GM21367 (cell line): ENCODE results near the gene MROH2B.
"Not testable (repeated sequence)": the region's sequence is repeated elsewhere in the genome, so short reads cannot be mapped to it uniquely, and the experiment has no call there.

Experiments used
- ATAC-seq: cut with Tn5 transposase; IDR thresholded peaks from one replicate; pipeline ENCODE4 v1.9.1; 2021; ENCODE audit not compliant: unreplicated experiment

MROH2B gene

DNA sequence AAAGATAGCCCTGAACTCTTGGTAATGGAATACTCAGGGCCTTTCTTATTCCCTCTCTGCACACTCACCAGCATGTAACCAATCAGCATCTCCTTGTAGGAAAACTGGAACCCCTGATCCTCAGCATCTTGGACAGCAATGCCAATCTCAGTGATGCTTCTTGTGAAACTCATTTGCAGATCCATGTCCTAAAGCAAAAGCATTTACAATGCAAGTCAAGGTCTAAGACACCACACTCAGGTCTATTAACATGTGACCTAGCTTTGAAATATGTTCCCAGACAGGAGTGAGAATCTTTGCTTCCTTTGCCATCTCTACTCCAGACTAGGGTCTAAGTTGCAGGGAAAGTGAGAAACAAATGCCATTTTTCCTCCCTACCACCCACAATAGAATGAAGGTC lies 38.2 kb downstream of the MROH2B start:
- ATAC-seq = no peak

DNA sequence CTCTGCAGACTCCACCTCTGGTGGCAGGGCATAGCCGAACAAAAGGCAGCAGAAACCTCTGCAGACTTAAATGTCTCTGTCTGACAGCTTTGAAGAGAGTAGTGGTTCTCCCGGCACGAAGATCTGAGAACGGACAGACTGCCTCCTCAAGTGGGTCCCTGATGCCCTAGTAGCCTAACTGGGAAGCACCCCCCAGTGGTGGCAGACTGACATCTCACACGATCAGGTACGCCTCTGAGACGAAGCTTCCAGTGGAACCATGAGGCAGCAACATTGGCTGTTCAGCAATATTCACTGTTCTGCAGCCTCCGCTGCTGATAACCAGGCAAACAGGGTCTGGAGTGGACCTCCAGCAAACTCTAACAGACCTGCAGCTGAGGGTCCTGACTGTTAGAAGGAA lies 48.5 kb downstream of the MROH2B start:
- not testable (repeated sequence) for ATAC-seq

DNA sequence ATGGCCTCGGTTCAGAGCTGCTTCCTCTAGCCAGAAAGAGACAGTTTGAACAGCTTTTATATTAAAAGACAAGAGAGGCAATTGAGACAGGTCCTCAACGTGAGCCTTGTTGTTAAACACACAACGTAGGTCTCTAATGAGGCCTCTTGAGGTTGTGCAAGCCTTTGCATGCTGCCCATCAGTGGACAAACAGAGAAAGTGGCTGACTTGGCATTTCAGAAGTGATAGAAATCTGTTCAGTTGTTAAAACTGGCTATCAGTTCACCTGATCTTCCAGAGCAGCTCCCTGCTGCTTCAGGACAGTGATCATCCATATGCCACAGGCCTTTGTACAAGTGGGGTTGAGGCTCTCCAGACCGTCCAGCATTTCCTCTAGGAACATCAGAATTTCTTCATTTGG lies 58.8 kb downstream of the MROH2B start:
- no peak for ATAC-seq

DNA sequence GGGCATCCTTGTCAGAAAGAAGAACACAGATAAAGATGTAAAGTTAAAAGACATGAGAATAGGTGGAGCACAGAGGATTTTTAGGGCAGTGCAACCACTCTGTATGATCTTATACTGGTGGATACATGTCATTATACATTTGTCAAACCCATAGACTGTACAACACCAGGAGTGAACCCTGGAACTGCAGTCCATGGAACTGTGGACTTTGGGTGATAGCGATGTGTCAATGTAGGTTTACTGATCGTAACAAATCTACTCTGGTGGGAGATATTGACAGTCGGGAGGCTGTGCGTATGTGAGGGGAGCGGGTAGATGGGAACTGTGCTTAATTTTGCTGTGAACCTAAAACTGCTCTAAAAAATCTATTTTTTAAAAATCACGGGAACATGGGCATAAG lies 60.6 kb downstream of the MROH2B start:
- no peak for ATAC-seq

DNA sequence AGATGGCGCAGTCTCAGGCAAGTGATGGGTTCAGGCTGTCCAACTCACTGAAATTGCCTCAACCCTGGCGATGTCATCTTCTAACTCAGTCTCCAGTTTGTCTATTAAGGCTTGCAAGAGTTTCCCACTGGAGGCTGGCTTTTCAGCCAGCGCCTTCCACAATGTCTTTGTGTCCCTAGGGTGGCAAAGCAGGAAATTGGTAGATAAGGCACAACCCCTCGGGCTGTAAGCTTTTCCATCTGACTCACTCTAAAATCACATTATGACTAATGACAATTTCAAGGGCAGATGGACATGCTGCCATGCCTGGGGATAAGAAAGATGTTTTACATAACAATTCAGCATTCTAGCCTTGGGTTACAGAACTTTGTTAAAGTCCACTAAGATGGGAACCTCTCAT lies 61.9 kb downstream of the MROH2B start:
- ATAC-seq = no peak

DNA sequence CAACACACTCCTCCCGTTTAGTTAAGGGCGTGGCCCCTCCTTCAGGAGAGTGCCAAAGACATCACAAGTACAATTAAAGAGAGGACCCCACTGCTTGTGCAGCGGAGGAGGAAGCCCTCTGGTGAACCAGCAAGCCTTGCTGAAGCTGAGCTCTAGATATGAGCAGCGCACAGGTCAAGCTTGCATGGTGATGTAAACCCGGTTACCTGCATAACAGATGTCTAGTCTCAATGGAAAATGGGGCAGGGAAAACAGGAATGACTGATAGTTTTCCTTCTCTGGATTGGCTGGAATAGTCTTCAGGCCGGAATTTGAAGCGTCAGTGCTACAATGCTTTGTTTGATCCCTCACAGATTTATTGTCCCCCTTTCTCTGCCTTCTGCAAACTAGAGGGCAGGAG lies 66.2 kb downstream of the MROH2B start:
- no peak for ATAC-seq

DNA sequence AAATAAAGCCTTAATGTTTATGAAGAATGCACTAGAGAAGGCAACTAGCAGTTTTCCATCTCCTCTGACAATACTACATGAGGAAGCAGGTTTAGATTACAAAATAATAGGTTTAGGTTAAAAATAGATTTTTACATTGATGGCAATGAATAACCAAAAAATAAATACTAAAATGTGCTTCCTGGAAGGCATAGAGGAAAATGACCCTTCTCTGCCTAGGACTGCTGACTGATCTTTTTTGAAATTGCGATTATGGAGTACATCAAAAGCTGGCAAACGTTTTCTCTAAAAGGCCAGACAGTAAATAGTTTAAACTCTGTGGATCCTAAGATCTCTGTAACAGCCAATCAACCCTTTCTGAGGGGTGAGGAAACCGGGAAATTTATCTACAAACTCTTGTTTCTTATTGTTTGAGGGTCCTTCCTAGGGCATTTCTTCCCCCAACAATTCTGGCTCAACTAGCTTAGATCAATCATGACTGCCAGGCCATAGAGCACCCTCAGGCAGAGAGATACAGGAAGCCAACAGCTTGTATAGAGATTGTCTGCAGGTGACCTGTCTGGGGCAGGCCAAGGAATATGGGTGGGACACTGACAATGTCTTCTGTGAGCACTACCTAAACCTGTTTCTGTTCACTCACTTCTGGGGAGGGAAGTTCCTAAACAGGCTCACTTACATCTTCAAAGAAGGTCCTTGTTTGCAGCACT lies 67.3 kb downstream of the MROH2B start:
- no peak for ATAC-seq

DNA sequence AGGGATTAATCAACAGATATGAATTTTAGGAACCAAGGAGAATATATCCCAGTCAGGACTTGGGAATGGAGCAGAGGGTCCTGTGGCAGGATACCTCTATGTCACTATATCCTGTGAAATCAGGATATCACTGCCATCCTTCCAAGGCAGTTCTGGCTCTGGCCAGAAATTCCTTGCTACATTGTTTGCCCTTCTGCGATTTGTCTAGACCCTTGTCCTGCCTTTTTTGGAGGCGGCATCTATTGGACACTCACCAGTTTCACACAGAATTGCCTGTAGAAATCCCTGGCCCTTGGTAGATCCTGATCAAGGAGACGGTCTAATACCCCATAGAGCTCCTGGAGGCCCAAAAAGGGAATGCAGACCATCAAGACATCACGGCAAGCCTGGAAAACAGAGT lies 71.2 kb downstream of the MROH2B start:
- ATAC-seq = no peak

DNA sequence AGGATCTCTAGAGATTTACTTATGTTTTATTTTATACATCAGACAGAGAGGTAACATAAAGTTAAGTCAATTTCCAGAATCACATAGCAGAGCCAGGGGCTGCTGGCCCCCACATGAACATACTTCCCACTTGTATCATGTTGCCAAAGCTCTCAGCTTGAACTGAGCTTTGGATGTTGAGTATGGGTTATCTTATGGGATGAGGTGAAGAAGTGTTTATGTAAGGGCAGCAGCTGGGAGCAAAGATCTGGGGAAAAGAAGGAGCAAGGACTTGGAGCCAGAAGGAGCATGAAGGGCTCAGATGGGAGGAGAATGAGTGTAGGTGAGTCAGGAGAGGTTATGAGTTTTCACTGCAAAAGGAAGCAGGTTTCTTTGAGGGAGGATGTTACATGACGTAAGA lies 72.0 kb downstream of the MROH2B start:
- no peak for ATAC-seq

DNA sequence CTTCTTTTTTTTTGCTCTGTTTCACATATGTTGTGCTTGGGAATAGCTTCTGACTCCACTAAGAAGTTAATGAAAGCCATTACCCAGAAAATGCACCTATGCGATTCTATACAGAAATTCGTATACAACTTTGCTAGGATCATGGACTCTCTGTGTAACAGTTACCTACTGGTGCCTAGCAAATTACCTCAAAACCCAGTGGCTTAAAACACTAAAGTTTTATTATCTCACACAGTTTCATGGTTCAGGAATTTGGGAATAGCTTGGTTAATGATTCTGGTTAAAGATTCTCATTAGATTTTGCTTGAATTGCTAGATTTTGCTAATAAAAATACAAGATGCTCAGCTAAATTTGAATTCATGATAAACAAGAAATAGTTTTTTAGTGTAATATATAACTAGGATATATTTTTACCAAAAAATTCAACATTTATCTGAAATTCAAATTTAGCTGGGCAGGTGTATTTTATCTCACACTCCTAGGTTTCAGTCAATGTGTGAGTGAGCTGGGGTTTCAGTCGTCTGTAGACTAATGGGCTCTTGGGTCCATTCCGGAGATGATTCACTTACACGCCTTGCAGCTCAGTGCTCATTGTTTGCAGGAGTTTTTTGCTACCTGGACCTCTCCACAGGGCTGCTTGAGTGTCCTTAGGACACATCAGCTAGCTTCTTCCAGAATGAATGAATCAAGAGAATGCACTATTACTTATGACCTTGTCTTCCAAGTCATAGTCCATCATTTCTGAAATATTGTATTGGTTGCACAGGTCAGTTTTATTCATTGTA lies 75.1 kb downstream of the MROH2B start:
- no peak for ATAC-seq

DNA sequence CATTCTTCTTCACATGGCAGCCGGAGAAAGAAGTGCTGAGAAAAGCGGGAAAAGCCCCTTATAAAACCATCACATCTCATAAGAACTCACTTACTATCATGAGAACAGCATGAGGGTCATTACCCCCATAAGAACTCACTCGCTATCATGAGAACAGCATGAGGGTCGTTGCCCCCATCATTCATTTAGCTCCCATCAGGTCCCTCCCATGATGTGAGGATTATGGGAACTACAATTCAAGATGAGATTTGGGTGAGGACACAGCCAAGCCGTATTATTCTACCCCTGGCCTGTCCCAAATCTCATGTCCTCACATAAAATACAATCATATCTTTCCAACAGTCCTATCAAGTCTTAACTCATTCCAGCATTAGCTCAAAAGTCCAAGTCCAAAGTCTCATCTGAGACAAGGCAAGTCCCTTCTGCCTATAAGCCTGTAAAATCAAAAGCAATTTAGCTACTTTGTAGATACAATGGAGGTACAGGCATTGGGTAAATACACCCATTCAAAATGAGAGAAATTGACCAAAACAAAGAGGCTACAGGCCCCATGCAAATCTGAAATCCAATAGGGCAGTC lies 79.1 kb downstream of the MROH2B start:
- no peak for ATAC-seq

DNA sequence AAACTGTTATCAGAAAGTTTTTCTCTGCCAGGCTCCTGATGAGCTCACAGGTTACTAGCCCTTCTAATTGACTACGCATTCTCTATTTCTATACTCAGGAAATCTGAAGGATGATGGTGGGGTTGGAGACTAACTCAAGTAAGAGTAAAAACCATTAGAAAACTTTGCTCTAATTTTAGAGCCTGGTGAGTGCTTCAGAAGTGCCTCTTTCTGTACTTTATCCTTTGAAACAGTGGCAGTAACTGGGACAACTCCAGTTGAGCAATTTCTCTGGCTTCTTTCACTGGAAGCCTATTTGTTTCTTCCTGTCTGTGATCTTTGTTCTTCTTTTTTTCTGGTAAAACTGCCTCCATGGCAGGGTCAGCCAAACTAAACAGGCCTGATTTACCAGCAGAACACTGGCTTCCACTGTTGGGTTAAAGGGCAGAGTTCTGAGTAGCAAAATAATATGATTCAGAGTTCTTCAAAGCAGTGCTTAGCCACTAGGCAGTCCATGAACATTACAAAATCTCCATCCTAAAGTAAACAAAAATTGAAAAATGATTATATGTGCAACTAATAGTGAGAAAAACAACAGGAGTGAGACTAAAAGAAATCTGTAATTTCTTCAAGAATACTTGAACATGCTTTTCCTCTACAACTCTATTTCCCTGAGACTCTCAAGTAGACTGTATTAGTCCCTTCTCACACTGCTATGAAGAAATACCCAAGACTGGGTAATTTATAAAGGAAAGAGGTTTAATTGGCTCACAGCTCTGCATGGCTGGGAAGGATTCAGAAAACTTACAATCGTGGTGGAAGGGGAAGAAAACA lies 79.8 kb downstream of the MROH2B start:
- no peak for ATAC-seq

DNA sequence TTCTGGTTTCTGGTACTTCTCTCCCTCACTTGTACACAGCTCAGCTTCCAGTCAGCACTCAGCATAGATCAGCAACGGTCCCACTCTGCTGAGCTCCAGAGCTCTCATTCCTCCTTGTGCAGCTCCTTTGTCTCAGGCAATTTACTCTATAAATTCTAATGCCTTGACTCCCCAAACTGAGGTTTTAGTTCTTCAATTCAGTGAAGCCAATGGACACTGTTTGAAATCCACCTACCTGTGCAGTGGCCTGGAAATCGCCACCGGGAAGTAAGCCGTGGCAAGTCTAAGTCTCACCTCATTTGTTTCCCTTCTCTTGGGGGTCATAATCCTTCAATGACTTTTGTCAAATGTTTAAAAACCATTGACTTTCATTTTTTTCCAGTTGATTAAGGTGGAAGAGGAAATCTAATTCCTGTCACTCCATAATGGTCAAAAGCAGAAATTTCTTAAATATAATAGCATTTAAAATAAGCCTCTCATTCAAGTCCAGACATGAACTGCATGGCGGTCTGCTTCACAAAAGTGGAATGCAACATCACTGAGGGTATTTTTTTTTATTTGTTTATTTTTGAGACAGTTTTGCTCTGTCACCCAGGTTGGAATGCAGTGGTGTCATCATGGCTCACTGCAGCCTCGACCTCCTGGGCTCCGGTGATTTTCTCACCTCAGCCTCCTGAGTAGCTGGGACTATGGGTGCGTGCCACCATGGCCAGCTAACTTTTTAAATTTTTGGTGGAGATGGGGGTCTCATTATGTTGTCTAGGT lies 82.2 kb downstream of the MROH2B start:
- ATAC-seq = no peak

DNA sequence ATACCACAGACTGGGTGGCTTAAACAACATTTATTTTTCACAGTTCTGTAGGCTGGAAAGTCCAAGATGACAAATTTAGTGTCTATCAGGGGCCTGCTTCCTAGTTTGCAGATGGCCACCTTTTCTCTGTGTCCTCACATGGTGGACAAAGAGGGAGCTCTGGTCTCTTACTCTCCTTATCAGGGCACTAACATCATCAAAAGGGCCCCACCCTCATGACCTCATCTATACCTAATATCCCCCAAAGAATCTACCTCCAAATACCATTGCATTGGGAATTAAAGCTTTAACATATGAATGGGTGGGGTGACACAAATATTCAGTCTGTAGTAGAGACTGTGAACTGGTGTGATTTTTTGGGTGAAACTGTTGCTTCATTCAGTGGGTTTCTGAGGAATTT lies 83.8 kb downstream of the MROH2B start:
- ATAC-seq = no peak

DNA sequence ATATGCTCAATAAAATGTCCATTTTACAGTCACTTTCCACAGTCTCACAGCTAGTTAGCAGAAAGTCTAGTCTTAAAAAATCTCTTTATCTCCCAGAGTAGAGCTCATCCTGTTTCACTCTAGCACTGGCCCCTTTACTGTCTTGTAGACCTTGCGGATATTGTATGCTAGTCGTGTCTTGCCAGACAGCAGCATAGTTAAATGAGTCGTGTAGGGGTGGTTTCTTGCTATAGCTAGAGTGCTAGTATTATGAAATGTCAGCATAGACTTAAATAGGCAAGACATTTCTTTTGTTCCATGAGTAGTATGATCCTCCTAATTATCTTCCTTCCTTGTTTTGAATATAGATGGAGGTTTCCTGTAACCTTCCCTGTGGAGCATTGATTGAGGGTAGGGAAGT lies 84.5 kb downstream of the MROH2B start:
- ATAC-seq = no peak

DNA sequence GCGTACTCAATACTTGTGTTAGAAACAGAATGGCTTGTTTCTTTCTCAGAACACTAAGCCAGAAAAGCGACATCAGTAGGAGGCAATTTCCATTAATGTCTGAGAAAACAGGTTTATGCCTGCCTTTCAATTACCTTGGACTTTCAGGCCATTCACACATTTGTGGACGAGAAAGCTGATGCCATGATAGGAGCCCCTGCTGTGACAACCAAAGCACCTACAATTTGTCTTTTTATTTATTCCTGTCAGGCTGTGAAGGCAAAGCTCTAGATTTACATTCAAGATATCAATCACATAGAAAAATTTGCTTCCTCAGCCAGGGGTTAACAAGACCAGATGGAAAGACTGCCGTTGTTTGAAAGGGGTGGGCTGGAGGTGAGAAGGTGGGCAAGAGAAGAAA lies 85.6 kb downstream of the MROH2B start:
- no peak for ATAC-seq

DNA sequence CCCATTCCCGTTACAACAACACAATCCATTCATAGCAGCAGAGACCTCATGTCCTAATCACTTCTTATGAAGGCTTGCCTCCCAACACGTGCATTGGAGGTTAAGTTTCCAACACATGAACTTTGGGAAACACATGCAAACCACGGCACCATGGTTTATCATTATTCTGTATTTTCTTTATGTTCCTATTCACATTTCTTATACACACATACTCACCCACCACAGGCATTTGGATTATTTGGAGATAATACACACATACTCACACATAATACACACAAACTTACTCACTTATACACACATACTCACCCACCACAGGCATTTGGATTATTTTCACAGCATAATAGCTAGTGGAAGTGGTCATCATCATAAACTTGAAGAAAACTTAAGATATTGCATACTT lies 86.3 kb downstream of the MROH2B start:
- no peak for ATAC-seq

DNA sequence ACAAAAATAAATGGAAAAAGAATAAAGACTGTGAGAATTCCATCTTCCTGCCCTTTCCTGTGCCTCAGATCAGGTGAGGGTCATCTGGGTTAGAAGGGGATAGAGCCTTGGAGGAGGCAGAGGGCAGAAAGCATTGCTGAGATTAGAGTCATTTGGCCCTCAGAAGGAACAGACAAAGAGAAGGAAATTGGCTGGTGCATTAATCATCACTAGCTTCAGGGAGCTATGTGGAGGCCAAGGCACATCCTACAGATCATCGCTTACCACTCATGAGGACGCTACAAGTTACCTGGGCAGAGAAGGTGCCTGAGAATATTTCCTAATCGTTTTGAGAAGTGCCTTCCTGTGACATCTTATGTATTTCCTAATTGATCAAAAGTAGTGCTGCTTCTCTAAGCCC lies 87.4 kb downstream of the MROH2B start:
- no peak for ATAC-seq

DNA sequence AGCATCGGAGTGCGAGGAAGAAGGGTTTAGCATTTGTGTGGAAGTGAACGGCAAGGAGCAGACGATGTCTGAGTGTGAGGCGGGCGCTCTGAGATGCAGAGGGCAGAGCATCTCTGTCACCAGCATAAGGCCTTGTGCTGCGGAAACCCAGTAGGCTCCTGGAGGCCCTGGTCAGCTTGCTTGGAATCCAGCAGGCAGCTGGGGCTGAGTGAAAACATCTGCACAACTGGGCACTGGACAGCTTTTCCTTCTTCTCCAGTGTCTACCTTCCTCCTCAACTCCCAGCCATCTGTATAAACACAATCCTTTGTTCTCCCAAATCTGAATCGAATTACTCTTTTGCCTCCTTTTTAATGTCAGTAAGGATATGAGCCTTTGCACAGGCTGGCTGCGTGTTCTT lies 89.7 kb downstream of the MROH2B start:
- no peak for ATAC-seq

DNA sequence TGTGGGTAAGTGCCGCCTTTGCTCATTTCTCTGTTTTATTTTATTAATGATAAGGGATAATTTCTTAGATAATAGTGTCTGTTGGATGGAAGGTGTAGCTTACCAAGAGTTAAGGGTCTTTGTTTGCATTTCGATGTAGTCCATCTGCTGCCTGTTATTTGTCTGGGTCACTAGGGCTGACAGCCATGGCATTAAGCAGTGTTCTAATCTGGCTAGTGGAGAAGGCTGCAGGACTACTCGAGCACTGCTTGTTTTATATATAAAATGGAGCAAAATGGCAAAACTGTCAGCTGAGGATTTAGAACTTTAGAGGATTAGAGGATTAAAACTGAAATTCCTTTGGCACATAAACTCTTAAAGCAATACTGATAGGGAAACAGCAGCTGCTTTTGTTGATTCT lies 94.3 kb downstream of the MROH2B start:
- no peak for ATAC-seq

DNA sequence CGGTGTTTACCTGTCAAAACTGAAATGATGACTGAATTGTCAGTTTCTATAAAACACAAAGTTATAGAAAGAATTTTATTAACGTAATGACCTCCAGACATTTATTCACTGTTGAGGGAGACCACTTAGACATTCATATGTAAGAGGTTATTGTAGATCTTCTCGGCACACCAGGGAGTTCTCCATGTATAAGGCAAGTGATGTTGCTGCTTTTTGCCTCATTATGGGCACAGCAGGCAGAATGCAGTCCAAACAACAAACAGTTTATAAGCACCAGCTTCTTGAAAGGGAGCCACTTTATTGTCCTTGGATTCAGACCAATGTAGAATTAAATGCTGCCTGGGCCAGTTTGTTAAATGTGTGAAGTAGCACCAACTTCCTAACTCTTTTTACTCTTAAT lies 95.1 kb downstream of the MROH2B start:
- no peak for ATAC-seq
